A549 treated with Hydrocortisone at 1 μM for 4 hours (cell line): Measurements from ENCODE around the gene PRDX5. TPM values are rescaled to one million over a fixed set of nuclear protein-coding genes. Genes with fewer than 3 reads are reported as not detected.

Source experiments
- total RNA-seq: library from RNA; stranded (reverse); fragments of 200-300 nt; extraction: Qiagen RNA extraction; gene quantifications from 5 replicates; pipeline ENCODE4 v1.2.3, GENCODE V29; 2022

Gene PRDX5
- total RNA-seq, result 384 to 494 TPM (median 449 TPM) in 5 replicates

GRCh38 chr11:64317961-64318765, at the start of gene PRDX5:
PRDX5 (plus strand) TSS chr11:64318121; CDS start chr11:64318216, 95 bp downstream.

GRCh38 chr11:64284048-64284961, 33.6 kb upstream of the PRDX5 start, which contains the start of gene BAD:
BAD (minus strand) TSS chr11:64284665; CDS start chr11:64284368, 297 bp downstream.

GRCh38 chr11:64284962-64285884, 32.7 kb upstream of the PRDX5 start, which contains the start of gene GPR137:
GPR137 (plus strand) TSS chr11:64285848; CDS start chr11:64286525, 677 bp downstream.

GRCh38 chr11:64291262-64291751, 26.6 kb upstream of the PRDX5 start, which contains the start of gene KCNK4:
KCNK4 (plus strand) TSS chr11:64291302; CDS start chr11:64293019, 1,717 bp downstream.

GRCh38 chr11:64299847-64300648, 17.9 kb upstream of the PRDX5 start, which contains the start of gene CATSPERZ:
CATSPERZ (plus strand) TSS chr11:64300358; CDS start chr11:64300411, 53 bp downstream.

GRCh38 chr11:64305075-64305690, 12.7 kb upstream of the PRDX5 start, which contains the start of gene ESRRA:
ESRRA (plus strand) TSS chr11:64305524; CDS start chr11:64307180, 1,656 bp downstream.

GRCh38 chr11:64317325-64317960, 478 bp upstream of the PRDX5 start, which contains the start of gene TRMT112:
TRMT112 (minus strand) TSS chr11:64317559; CDS start chr11:64317526, 33 bp downstream.

GRCh38 chr11:64339754-64340408, 22.0 kb downstream of the PRDX5 start, which contains the start of gene CCDC88B:
CCDC88B (plus strand) TSS chr11:64340204; CDS start chr11:64340267, 63 bp downstream.

GRCh38 chr11:64358907-64359711, 41.2 kb downstream of the PRDX5 start, which contains the start of gene RPS6KA4:
RPS6KA4 (plus strand) TSS chr11:64359162; CDS start chr11:64359236, 74 bp downstream.

Other genes with a start within 250 kb of the PRDX5 start
- gene MACROD1, start 152.0 kb upstream of the PRDX5 start, total RNA-seq, result 9.0 to 15.8 TPM (median 13.5 TPM) in 5 replicates
- 226 to 294 TPM (median 239 TPM) in 5 replicates for gene STIP1, start 131.9 kb upstream of the PRDX5 start, total RNA-seq
- gene FERMT3, start 111.4 kb upstream of the PRDX5 start, total RNA-seq, result 0.90 to 3.5 TPM (median 1.1 TPM) in 5 replicates
- 15.9 to 26.7 TPM (median 25.0 TPM) in 5 replicates for gene TRPT1, start 91.9 kb upstream of the PRDX5 start, total RNA-seq
- 30.0 to 39.3 TPM (median 36.0 TPM) in 5 replicates for gene NUDT22, start 91.8 kb upstream of the PRDX5 start, total RNA-seq
- gene DNAJC4, start 87.6 kb upstream of the PRDX5 start, total RNA-seq, result 17.1 to 22.6 TPM (median 21.1 TPM) in 5 replicates
- 32.7 to 53.8 TPM (median 47.9 TPM) in 5 replicates for gene VEGFB, start 83.5 kb upstream of the PRDX5 start, total RNA-seq
- 119 to 148 TPM (median 123 TPM) in 5 replicates for gene FKBP2, start 77.0 kb upstream of the PRDX5 start, total RNA-seq
- 195 to 381 TPM (median 360 TPM) in 5 replicates for gene PPP1R14B, start 71.2 kb upstream of the PRDX5 start, total RNA-seq
- 16.8 to 23.4 TPM (median 20.3 TPM) in 5 replicates for gene PLCB3, start 66.6 kb upstream of the PRDX5 start, total RNA-seq
- 65.9 to 95.2 TPM (median 90.0 TPM) in 5 replicates for gene BAD, start 33.5 kb upstream of the PRDX5 start, total RNA-seq
- 35.7 to 48.9 TPM (median 42.5 TPM) in 5 replicates for gene GPR137, start 32.3 kb upstream of the PRDX5 start, total RNA-seq
- 0.07 to 0.10 TPM in 2 of 5 replicates, not detected in the others for gene KCNK4, start 26.8 kb upstream of the PRDX5 start, total RNA-seq
- 2.1 to 2.6 TPM (median 2.4 TPM) in 5 replicates for gene CATSPERZ, start 17.8 kb upstream of the PRDX5 start, total RNA-seq
- 44.7 to 58.6 TPM (median 55.8 TPM) in 5 replicates for gene ESRRA, start 12.6 kb upstream of the PRDX5 start, total RNA-seq
- 340 to 460 TPM (median 407 TPM) in 5 replicates for gene TRMT112, start 562 bp upstream of the PRDX5 start, total RNA-seq
- gene CCDC88B, start 22.1 kb downstream of the PRDX5 start, total RNA-seq, result 7.6 to 10.2 TPM (median 9.8 TPM) in 5 replicates
- 56.9 to 64.6 TPM (median 62.6 TPM) in 5 replicates for gene RPS6KA4, start 41.0 kb downstream of the PRDX5 start, total RNA-seq
- 0.06 to 0.12 TPM (median 0.08 TPM) in 4 of 5 replicates, not detected in the other for gene SLC22A11, start 237.8 kb downstream of the PRDX5 start, total RNA-seq